HG03520 (cell line): Measurements from ENCODE around the gene MRPL24.
A peak's percentile ranks its signal among the peaks of the same experiment; 100 is the strongest.
"Not testable (repeated sequence)": the region's sequence is repeated elsewhere in the genome, so short reads cannot be mapped to it uniquely, and the experiment has no call there.

ENCODE experiments used
- ATAC-seq: cut with Tn5 transposase; IDR thresholded peaks from one replicate; pipeline ENCODE4 v1.9.1; 2021; ENCODE audit warnings: mild to moderate bottlenecking, moderate library complexity; ENCODE audit not compliant: unreplicated experiment

MRPL24 gene

DNA sequence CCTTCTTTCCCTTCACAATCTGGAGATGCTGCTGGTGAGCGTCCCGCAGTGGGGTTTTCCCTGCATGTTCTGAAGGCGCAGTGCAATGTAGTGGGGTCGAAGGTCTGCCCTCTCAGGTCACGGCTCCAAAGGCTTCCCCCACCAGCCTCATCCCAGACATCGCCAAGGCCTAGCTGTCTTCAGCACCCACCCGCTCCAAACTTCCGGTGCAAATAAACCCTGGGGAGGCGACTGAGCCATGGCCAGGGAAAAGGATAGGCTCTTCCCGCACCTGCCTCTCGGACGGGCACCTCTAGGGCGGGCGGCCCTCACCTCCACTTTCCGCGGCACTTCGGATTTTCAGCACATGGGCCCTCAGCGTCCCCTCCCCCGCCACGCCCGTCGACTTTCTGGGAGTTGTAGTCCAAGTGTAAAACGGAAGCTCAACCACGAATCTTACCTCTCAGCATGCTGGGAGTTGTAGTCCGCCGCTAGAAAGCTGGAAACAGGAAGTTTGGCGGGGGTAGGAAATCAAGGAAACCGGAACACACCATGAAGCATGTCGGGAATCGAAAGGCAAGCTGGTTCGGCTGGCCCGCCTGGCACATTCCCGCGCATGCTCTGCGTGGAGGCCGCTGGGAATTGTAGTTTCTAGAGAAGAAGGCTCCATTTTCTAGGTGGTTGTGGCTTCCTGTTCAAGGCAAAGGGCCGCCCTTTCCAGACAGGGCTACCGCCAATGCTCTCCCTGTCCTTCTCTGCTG is at the start of gene MRPL24:
Gene MRPL24, minus strand, starts transcription at position 348 of the 740 bp plus-strand sequence. CDS start 2,384 bp downstream, outside the sequence.
- peak; percentile 83 for ATAC-seq

DNA sequence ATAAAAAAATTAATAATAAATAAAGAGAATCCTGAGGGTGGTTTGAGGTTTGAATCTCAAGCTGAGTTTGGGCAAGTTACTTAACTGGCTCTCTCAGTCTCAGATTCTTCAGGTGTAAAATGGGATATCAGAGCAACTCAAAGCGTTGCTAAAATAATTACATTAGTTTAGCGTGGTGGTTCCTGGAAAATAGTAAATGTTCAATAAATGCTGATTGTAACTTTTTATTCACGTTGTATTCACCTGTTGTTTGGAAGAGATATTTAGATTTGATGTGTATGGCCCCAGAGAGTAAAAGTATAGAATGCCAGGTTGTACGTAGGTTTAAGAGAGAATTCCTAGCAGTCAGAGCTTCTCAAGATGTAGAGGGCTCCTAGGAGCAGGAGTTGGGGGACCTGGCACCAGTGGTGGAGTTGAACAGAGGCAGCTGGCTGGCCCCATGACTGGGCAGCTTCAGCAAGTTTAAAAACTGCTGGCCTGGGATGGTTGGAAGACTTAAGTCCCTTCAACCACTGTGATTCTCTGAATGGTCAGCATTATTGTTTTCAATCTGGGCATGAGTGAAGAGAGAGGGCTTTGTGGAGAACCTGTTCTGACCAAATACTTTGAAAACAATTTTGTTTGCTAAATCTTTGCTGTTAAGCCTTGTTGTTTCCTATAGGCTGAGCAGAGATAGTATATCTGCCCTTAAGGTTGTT is 48.9 kb upstream of the MRPL24 start:
- ATAC-seq = no peak

DNA sequence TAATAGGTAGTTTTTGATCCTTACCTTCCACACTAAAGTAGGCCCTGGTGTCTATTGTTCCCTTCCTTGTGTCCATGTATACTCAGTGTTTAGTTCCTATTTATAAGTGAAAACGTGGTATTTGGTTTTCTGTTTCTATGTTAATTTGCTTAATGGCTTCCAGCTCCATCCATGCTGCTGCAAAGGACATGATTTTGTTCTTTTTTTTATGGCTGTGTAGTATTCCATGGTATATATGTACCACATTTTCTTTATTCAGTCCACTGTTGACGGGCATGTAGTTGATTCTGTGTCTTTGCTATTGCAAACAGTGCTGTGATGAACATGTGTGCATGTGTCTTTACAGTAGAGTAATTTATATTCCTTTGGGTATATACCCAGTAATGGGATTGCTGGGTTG is 47.2 kb upstream of the MRPL24 start:
- ATAC-seq = no peak

DNA sequence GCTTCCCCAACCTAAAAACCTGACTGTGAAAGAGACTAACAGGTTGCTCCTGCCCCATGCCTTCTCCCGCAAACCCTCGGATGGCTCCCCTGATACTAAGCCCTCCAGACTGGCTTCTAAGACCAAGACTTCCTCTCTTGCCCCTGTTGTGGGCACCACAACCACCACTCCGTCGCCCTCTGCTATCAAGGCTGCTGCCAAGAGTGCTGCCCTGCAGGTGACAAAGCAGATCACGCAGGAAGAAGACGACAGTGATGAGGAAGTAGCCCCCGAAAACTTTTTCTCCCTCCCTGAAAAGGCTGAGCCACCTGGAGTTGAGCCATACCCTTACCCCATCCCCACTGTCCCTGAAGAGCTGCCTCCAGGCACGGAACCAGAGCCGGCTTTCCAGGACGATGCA is 45.8 kb upstream of the MRPL24 start:
- no peak for ATAC-seq

DNA sequence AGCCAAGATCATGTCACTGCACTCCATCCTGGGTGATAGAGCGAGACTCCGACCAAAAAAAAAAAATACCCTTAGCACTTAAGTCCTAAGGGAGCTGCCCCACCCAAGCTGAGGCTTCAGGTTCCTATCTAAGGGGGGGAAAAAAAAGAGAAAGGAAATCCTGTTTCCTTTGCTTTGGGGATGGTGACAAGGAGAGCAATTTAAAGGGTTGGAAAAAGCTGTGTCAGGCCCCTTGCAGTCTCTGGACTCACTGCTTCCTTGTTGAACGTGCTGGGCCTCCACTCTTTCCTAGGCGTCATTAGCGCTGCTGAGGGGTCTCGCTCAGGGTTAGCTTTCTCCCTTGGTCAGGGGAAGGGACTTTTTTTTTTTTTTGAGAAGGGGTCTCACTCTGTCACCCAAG is 44.6 kb upstream of the MRPL24 start:
- ATAC-seq = no peak

DNA sequence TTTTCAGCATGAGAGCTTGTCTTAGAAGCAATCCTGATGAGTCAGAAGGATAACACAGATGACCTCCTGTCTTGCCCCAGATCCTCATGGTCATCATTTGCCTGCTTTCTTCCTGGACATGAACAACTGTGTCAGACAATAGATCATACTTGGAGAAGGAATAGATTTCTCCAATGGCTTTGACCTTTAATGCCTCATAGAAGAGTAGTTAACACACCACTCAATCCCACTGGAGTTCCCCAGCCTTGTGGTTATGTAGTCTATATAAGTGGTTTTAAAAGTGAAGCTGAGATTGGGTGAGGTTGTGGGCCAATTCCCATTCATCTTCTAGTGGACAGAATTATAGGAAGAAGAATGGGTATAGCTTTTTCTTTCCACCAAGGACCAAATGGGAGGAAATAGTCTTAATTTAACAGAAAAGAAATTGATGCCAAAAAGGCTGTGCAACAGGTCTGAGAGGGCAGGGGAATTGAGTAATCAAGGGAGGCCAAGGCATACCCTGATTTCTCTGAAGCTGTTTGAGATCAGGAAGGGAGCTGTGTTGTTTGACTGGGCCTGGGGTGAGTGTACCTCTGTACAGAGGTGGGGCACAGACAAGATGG is 40.8 kb upstream of the MRPL24 start:
- ATAC-seq = no peak

DNA sequence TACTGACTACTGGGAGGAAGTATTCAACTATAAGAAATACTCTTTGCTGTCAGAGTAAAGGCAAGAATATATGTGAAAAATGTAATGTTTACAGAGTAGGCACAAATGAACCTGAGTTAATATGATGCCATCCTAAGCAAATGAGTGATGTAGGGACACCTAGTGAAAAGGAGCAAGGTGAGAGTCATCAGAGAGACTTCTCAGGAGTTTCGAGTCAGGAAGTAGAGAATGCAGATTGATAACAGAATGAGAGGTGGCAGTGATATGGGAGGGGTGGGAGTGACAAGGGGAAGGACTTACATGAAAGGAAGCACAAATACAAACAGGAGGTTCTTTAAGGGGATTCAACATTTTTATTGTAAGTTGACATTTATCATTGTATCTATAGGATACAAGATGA is 36.7 kb upstream of the MRPL24 start:
- no peak for ATAC-seq

DNA sequence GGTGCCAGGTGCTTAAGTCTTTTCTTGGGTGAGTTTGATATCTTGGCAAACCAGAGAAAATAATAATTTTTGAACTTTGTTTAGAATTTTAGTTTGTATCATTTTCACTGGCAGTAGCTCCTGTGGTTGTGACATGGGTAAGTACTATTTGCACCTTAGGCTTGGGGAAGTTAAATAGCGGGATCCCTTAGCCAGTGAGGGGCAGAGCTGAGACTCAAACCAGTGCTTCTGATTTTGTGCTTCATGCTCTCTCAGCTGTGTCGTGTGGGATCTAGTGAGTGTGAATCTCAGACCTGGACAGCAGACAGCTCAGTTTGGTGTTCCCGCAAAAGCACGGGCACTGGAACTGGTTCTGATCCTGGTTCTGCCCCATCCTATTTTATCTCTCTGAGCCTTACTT is 36.1 kb upstream of the MRPL24 start:
- ATAC-seq = no peak

DNA sequence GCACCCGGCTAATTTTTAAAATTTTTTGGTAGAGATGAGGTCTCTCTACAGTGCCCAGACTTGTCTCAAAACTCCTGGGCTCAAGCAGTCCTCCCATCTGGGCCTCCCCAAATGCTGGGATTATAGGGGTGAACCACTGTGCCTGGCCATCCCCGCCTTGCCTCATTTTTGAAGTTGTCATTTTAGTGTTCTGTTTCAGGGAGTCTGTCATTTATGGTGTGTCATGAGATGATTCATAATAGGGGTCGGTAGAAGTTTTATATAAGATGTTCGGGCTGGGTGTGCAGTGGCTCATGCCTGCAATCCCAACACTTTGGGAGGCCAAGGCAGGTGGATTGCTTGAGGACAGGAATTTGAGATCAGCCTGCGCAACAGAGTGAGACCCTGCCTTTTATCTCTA is 34.9 kb upstream of the MRPL24 start:
- no peak for ATAC-seq

DNA sequence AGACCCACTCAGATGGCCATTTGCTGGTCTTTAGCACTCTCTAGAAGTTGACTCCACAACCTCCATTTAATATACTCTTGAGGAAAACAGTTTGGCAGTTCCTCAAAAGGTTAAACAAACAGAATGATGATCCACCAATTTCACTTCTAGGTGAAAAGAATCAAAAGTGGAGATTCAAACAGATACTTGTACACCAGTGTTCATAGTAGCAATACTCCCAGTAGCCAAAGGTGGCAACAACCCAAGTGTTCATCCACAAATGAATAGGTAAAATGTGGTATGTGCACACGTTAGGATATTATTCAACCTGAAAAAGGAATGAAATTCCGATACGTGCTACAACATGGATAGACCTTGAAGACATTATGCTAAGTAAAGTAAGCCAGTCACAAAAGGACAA is 32.7 kb upstream of the MRPL24 start:
- ATAC-seq = no peak

DNA sequence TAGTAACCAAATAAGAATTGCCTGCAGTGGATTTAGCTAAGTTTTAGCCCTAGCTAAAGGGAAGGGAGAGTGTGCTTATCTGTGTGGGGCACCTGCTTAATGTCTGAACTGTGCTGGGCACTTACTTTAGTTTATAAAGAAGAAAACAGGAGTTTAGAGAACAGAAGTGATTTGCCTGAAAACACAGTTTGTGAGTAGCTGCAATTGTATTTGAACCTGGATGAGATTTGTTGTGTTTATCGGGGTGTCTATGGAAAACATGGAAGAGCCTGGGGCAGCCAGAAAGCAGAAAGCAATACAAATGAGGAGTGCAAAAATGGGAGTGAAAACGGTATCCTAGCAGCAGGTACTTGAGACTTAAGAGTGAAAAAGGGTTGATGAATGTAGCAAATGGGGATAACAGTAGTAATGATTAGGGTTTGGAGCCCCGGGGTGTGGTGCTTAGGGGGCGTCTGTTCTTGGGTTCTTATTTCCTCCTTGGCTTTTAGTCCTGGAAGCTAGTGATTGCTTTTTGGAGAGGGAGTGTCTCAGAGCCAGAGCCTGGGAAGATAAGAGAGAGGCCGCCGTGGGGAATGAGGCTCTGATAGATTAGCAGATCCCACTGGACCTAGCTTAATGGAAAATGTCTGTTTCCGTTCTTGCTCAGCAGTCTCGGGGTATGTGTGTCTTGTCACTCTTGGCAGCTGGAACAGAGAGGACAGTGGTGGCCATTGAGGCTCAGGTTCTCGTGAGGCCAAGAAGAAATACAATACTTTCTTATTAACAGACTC is 32.0 kb upstream of the MRPL24 start:
- ATAC-seq = no peak

DNA sequence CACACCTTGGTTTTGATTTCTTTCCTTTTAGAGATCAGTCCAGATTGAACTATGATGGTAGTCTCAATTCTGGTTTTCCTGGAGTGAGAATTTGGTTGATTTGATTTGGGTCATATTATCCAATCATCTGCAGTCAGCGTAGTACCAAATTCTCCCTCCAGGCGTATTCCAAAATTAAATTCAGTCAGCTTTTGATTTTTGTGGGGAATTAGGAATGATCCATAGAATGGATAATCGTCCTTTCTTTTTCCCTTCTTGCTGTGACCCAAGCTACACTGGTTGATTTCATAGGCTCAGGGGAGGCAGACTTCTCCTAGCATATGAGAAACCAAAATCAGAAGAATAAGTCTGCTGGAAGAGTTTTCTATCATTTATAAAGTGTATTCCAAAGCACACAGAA is 31.3 kb upstream of the MRPL24 start:
- ATAC-seq = no peak

DNA sequence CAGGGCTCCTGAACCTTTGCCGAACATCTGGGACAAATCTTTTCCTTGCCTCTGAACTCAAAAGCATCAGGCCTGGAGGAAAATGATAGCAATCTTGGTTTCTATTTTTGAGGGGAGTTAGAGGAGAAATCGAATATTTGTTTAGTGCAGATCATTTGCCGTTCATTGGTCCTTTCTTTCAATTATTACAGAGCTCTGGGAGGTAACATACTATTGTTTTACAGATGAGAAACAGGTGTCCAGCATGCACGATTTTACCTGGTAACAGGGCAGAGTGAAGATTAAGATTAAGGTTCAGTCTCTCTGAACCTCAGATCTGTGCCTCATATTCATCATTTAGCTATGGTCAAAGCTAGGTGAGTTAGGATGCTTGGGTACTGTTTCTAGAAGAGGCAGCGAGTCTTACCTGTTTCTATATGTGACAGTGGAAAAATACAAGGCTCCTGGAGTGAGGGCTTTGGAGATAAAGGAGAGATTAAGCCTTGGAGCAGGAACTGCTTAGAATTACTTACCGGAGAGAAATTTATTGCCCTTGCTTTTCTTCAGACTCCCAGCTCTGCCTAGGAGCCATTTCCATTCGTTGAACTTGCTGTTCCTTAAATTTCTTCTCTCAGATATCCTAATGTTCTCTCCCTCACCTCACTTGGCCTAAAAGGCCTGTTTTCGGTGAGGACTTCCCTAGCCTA is 27.9 kb upstream of the MRPL24 start:
- no peak for ATAC-seq

DNA sequence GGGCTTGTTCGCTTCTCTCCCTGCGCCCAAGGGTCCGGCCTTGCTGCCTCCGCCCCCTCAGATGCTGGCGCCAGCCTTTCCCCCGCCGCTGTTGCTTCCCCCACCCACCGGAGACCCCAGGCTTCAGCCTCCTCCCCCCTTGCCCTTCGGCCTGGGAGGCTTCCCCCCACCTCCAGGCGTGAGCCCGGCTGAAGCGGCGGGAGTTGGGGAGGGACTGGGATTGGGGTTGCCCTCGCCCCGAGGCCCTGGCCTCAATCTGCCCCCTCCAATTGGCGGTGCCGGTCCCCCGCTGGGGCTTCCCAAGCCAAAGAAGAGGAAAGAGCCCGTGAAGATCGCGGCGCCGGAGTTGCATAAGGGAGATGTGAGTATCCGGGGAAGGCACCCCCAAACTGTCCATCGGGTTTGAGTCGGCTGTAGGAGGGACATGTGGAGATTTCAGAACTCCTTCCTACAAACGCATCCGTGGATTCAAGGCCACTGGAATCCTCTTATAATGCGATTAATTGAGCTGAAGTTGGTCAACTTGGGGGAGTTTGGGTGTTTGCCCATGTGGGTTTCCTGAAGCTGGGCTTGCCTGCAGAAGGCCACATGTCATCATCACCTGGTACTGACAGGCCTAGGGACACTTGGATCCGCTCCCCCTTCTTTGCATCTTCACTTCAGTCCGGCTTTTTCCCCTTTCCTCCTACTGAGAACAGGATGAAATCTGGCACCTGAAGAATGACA is 27.2 kb upstream of the MRPL24 start:
- ATAC-seq = no peak

DNA sequence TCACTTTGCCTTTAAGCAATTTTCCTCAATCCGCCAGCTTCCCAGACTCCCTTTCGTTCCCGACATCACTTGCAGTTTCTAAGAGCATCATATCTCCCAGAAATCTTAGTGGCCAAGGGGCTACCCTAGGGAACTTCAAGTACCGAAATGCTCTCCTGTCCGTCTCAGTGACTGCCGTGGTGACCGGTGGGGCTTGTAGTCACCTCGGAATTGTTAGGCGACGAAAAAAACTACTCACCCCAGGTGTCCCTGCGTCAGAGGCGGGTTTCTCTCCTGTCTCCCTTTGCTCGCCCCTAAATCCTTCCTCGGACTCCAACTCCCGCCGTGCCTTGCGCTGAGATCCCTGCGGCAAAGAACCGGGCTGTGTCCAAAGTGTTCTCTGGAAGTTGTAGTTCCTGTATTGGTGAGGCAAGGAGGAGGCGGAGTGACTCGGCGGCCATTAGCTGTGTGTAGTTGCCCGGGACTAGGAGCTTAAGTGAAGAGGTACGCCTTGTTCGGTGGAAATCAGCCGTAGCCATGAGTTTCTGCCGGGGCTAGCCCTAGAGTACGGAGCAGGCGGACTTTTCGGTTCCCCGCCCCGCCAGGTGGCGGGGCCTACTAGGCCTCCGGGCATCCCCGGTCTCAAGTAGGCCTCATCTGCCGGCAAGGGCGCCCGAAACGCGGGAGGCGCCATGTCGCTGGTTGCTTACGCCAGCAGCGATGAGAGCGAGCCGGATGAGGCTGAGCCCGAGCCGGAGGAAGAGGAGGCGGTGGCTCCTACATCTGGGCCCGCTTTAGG is 26.4 kb upstream of the MRPL24 start, which contains the start of gene PRCC:
Gene PRCC, plus strand, starts transcription at position 435 of the 778 bp plus-strand sequence. Its CDS starts 237 bp downstream, at position 672.
- ATAC-seq = peak; percentile 86

DNA sequence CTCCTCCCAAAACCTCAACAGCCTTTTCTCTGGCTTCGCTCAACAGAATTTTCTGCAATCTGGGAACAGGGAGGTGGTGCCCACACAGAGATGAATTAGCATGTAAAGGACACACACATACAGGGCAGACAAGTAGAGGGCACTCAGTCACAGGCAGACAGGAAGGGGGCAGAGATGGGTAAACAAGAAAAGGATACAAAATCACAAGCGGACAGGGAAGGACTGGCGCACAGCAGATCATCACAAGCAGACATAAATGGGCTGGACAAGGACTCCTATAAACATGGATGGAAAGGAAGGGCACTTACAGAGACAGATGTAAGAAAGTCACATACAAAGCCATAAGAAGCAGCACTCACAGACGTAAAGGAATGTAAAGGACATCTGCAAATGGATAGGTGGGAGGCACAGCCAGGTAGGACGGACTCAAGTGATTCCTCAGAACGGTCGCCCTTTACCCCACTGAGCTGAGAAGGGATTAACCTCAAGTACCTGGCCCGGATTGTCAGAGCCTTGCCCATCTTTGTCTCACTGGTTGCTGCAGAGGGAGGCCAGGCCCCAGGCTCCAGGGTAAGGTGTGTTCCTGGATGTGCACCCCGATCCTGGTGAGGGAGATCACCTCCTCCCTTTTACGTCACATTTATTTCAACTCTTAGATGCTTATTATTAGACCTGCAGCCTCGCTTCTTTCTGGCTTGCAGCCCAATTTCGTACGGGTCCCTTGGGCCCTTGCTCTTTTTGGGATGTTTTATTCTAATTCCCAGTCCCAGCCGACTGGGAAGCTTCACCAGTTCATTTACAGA is 25.6 kb upstream of the MRPL24 start:
- ATAC-seq = peak; percentile 3

DNA sequence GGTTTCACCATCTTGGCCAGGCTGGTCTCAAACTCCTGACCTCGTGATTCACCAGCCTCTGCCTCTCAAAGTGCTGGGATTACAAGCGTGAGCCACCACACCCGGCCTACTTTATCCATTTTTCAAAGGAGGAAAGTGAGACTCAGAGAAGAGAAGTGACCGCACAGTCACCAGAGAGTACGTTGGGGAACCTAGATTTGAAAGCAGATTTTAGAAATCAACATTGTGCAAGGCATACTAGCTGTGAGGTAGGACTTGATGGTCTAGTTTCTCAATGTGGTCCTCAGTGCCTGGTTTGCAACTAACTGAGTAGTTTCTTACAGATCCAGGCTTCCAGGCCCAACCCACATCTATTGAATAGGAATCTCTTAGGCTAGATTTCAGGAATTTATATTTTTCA is 24.8 kb upstream of the MRPL24 start:
- ATAC-seq = no peak

DNA sequence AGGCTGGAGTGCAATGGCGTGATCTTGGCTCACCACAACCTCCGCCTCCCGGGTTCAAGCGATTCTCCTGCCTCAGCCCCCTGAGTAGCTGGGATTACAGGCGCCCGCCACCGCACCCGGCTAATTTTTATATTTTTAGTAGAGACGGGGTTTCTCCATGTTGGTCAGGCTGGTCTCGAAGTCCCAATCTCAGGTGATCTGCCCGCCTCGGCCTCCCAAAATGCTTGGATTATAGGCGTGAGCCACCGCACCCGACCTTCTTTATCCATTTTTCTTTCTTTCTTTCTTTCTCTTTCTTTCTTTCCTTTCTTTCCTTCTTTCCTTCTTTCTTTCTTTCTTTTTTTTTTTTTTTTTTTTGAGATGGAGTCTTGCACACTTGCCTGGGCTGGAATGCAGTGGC is 24.2 kb upstream of the MRPL24 start:
- ATAC-seq = not testable (repeated sequence)

DNA sequence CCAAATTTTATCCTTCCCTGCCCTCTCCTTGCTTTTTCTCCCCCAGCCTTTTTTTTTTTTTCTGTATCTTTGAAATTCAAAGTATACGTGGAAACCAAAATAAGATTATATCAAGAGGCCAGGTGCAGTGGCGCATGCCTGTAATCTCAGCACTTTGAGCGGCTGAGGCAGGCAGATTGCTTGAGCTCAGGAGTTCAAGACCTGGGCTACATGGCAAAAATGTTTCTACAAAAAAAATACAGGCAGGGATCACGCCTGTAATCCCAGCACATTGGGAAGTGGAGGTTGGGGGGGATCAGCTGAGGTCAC is 19.9 kb upstream of the MRPL24 start:
- no peak for ATAC-seq
